GM13977 (cell line): ENCODE measurements around the gene UBXN4.

Source experiments
- DNase-seq: peaks from one replicate; pipeline ENCODE4 v3.0.0; 2012; ENCODE audit warnings: low spot score
- CTCF ChIP-seq: IDR thresholded peaks from 2 replicates; pipeline ENCODE4 v1.5.1; 2012; ENCODE audit warnings: mild to moderate bottlenecking, control low read depth; ENCODE audit not compliant: insufficient read depth; ENCODE audit errors: extremely low read depth, missing control alignments
- in situ Hi-C: fragments of 300-500 bp; cut with MboI; formaldehyde crosslinking; loops from one replicate; pipeline ENCODE4 v1.12.0; 2022; ENCODE audit warnings: low sequenced_read_pairs, low pct_unique_long_range_greater_than_20kb, mixed read lengths, inconsistent platforms; ENCODE audit not compliant: unreplicated experiment

UBXN4 gene

GRCh38 chr2:135825550-135826176 lies 84.0 kb downstream of the UBXN4 start:
- no peak for DNase-seq
- TF ChIP-seq CTCF = no peak
- in situ Hi-C loops = no loop called here

- in situ Hi-C loops = no loop called here
- DNase-seq = no peak
- no peak for TF ChIP-seq CTCF
These were observed 84.9 kb downstream of the UBXN4 start for GRCh38 chr2:135826544-135826943.

- no peak for DNase-seq
- TF ChIP-seq CTCF = no peak
- in situ Hi-C loops = no loop called here
These were observed 87.9 kb downstream of the UBXN4 start for GRCh38 chr2:135829378-135830135.

GRCh38 chr2:135831180-135831812 lies 89.6 kb downstream of the UBXN4 start:
- in situ Hi-C loops = no loop called here
- TF ChIP-seq CTCF = no peak
- DNase-seq = no peak

GRCh38 chr2:135832891-135833290 lies 91.2 kb downstream of the UBXN4 start:
- DNase-seq = no peak
- TF ChIP-seq CTCF = no peak
- in situ Hi-C loops = no loop called here
